ENCODE data around the gene SMS.
"Not testable (repeated sequence)": the region's sequence is repeated elsewhere in the genome, so short reads cannot be mapped to it uniquely, and the experiment has no call there.

SMS gene

GRCh38 chrX:21940356-21940829 is at the start of gene SMS:
Gene SMS, plus strand, starts transcription at chrX:21940709. Its CDS starts 116 bp downstream, at chrX:21940825.
- peak; percentile 67 for DNase-seq

GRCh38 chrX:21905313-21905712 is 35.2 kb upstream of the SMS start:
- DNase-seq: peak; percentile 6

GRCh38 chrX:21905953-21906352 is 34.6 kb upstream of the SMS start:
- DNase-seq: no peak

GRCh38 chrX:21907260-21907659 is 33.2 kb upstream of the SMS start:
- DNase-seq: no peak

GRCh38 chrX:21911481-21911880 is 29.0 kb upstream of the SMS start:
- no peak for DNase-seq

- no peak for DNase-seq
These were observed 28.3 kb upstream of the SMS start for GRCh38 chrX:21912220-21912619.

- DNase-seq: no peak
These were observed 27.5 kb upstream of the SMS start for GRCh38 chrX:21912989-21913388.

GRCh38 chrX:21926116-21926515 is 14.4 kb upstream of the SMS start:
- no peak for DNase-seq

GRCh38 chrX:21926527-21927278 is 13.8 kb upstream of the SMS start:
- no peak for DNase-seq

GRCh38 chrX:21929209-21929608 is 11.3 kb upstream of the SMS start:
- no peak for DNase-seq

- DNase-seq: no peak
These were observed 9.5 kb upstream of the SMS start for GRCh38 chrX:21930986-21931385.

GRCh38 chrX:21932292-21933002 is 8.1 kb upstream of the SMS start:
- no peak for DNase-seq

- no peak for DNase-seq
These were observed 7.4 kb upstream of the SMS start for GRCh38 chrX:21933077-21933476.

GRCh38 chrX:21934414-21934813 is 6.1 kb upstream of the SMS start:
- DNase-seq: no peak

- DNase-seq: no peak
These were observed 603 bp upstream of the SMS start for GRCh38 chrX:21939906-21940305.

- DNase-seq: no peak
These were observed 3.1 kb downstream of the SMS start for GRCh38 chrX:21943460-21944135.

GRCh38 chrX:21944136-21944615 is 3.7 kb downstream of the SMS start:
- no peak for DNase-seq

- DNase-seq: no peak
These were observed 6.6 kb downstream of the SMS start for GRCh38 chrX:21946925-21947641.

- no peak for DNase-seq
These were observed 7.2 kb downstream of the SMS start for GRCh38 chrX:21947671-21948070.

- no peak for DNase-seq
These were observed 8.5 kb downstream of the SMS start for GRCh38 chrX:21948897-21949578.

- no peak for DNase-seq
These were observed 9.2 kb downstream of the SMS start for GRCh38 chrX:21949689-21950088.

- DNase-seq: not testable (repeated sequence)
These were observed 10.0 kb downstream of the SMS start for GRCh38 chrX:21950557-21950956.
